Measurements from ENCODE around the gene PPP3R1. TPM values are rescaled to one million over a fixed set of nuclear protein-coding genes. Genes with fewer than 3 reads are reported as not detected.

Gene PPP3R1
- total RNA-seq, 1 donor: 38.6 TPM

DNA sequence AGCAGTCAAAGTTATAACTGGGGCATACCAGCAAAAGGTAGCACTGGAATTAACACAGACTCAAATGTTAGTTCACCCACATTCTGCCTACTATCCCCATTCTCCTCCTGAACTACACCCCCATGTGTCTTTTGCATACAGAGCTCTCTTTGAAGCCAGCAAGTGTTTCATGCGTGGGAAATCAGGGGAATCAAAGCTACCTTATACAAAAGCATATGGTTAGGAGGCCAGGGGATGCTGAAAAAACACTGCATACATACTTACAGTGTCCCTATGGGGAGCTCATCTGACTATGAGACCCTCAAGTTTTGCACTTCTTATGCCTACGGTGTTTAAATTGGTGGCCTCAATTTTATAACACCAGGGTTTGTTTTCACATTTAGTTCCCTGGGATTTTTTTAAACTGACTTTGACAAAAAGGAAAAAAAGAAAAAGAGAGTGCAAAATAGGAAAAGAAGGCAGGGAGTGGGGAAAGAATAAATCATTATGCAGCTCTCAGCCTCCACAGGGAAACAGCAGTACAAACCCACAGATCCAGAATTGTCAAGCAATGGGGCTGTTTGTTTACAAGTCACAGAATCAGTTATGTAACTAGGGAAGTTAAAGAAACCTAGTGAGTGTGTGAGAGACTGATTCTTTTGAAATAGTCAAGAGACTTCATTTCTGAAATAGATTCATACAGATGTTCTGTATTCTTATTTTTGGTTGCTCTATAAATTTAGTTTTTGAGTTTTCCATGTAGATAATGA is 20.1 kb upstream of the PPP3R1 start:
- TF ChIP-seq, protein P1, sequence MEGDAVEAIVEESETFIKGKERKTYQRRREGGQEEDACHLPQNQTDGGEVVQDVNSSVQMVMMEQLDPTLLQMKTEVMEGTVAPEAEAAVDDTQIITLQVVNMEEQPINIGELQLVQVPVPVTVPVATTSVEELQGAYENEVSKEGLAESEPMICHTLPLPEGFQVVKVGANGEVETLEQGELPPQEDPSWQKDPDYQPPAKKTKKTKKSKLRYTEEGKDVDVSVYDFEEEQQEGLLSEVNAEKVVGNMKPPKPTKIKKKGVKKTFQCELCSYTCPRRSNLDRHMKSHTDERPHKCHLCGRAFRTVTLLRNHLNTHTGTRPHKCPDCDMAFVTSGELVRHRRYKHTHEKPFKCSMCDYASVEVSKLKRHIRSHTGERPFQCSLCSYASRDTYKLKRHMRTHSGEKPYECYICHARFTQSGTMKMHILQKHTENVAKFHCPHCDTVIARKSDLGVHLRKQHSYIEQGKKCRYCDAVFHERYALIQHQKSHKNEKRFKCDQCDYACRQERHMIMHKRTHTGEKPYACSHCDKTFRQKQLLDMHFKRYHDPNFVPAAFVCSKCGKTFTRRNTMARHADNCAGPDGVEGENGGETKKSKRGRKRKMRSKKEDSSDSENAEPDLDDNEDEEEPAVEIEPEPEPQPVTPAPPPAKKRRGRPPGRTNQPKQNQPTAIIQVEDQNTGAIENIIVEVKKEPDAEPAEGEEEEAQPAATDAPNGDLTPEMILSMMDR (IDR thresholded peaks at IDR 0.05; ENCODE audit: insufficient read depth, low read length): no peak
- DNase-seq (ENCODE audit: low read depth): no peak
- no peak overlapping the region for H3K4me3 ChIP-seq (ENCODE audit: low read depth, low read length)

DNA sequence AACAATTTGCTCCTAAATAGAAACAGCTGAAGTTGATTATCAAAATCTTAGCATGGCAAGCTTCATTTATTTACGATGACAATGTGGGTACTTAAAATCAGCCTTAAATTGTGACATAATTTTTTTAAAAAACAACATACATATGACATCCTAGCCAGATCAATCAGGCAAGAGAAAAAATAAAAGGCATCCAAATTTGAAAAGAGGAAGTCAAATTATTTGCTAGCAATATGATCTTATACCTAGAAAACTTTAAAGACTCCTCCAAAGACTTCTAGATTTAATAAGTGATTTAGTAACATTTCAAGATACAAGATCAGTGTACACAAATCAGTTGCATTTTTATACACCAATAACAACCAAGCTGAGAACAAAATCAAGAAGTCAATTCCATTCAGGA is 14.3 kb upstream of the PPP3R1 start:
- H3K4me3 ChIP-seq (ENCODE audit: low read depth, low read length): no peak overlapping the region
- TF ChIP-seq, protein P1 (IDR thresholded peaks at IDR 0.05; ENCODE audit: insufficient read depth, low read length): no peak
- DNase-seq (ENCODE audit: low read depth): no peak

DNA sequence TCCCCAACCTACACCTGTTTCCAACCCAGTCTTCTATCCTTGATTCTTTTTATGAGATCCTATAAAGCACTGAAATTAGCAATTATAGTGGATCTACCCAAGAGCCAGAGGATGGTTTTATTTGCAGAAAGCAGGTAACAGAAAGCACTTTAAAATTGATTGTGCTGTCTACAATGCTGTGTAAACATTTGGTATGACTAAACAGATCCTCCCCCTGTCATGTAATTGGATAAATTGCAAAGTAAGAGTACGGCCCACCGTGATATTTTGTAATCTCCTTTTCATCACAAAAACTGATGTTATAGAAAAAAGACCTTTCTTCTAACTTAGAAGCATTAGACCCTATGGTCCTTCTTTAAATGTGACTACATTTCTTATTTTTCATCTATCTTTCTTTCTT is 11.3 kb upstream of the PPP3R1 start:
- TF ChIP-seq, protein P1 (IDR thresholded peaks at IDR 0.05; ENCODE audit: insufficient read depth, low read length): no peak
- H3K4me3 ChIP-seq (ENCODE audit: low read depth, low read length): no peak overlapping the region
- DNase-seq (ENCODE audit: low read depth): no peak

DNA sequence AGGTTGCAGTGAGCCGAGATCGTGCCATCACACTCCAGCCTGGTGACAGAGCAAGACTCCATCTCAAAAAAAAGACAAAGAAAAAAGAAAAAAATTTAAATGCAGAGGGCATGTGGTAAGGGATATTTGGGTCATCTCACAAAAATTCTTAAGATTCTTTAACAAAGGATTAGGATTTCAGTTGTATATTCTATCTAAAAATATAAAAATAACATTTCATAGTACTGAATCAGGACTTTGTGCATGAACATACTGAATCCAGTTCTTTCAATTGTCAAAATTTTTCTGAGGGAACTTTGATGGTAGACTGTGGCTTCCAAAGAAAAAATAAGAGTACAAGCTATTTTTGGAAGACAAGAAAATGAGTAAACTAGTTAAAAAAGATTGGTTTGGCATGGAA is 6.5 kb upstream of the PPP3R1 start:
- TF ChIP-seq, protein P1 (IDR thresholded peaks at IDR 0.05; ENCODE audit: insufficient read depth, low read length): no peak
- peak; percentile 27 for DNase-seq (ENCODE audit: low read depth)
- H3K4me3 ChIP-seq (ENCODE audit: low read depth, low read length): no peak overlapping the region

DNA sequence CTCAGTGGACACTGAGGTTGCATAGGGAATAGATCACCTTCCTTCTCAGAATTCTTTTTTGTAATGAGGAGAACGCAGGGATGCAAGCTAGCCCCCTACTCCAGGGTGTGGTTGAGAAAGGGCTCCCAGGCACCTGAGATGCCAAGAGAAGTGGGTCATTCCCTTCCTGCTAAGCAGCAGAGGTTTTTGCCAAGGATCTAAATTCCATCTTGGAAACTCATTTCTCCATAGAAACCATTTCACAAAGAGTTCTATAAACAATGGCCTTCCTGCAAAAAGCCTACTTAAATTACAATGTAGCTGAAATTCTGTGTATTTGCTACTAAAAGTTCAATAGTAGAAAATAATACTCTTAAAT is 3.7 kb upstream of the PPP3R1 start:
- DNase-seq (ENCODE audit: low read depth): peak; percentile 78
- H3K4me3 ChIP-seq (ENCODE audit: low read depth, low read length): no peak overlapping the region
- TF ChIP-seq, protein P1 (IDR thresholded peaks at IDR 0.05; ENCODE audit: insufficient read depth, low read length): no peak

DNA sequence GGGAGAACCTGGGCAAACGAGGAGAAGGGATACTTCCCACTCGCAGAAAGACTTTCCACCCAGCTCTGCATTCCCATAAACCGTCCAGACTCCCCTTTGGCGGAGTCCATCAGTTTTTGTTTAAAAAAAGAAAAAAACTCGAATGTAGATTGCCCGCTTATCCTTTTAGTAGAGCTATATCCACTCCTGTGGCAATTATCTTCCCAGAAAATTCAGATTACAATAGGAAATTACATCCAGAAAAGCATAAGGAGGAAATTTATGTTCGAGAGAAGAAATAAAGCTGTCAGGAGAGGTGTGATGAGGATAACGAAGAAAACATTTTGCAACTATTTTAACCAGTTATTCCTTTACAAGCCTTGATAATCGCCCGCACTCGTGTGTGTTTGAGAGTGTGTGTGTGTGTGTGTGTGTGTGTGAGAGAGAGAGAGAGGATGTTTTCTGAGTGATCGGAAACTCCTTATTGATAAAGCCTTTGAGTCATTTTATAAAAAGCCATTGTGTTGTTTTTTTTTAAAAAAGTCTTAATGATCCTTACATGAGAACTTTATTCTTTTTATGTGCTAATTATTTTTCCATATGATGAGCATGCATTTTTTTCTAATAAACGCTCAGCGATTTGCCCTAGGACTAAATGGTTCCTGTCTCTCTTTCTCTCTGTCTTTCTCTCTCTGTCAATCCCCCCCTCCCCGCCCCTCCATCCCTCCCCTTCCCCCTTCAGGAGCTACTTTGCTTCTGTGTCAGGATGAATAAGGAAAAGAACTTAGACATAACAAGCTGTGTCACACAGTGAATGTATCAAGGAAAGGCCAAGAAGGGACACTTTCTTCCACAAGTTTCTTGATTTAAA is 1.1 kb upstream of the PPP3R1 start:
- TF ChIP-seq, protein P1 (IDR thresholded peaks at IDR 0.05; ENCODE audit: insufficient read depth, low read length): no peak
- H3K4me3 ChIP-seq (ENCODE audit: low read depth, low read length): peak overlapping the region; percentile 91
- peak; percentile 53 for DNase-seq (ENCODE audit: low read depth)
